ENCODE measurements around the gene BOLL.

- TF ChIP-seq CTCF (IDR thresholded peaks at IDR 0.05) (no peak), POLR2A (IDR thresholded peaks at IDR 0.05) (no peak)
Measured at GRCh38 chr2:197779261-197779660, 5.9 kb downstream of the BOLL start.
